Activated CD4-positive, alpha-beta T cell treated with anti-CD3 and anti-CD28 coated beads, Interleukin-2, amount 50 U/mL, for 48 hours (primary cell): Measurements from ENCODE around the gene ZNF771.
A peak's percentile ranks its signal among the peaks of the same experiment; 100 is the strongest.

ENCODE experiments used
- DNase-seq, 2 experiments: peaks; one replicate each; pipeline ENCODE4 v3.0.0-alpha.2; 2020

Gene ZNF771

DNA sequence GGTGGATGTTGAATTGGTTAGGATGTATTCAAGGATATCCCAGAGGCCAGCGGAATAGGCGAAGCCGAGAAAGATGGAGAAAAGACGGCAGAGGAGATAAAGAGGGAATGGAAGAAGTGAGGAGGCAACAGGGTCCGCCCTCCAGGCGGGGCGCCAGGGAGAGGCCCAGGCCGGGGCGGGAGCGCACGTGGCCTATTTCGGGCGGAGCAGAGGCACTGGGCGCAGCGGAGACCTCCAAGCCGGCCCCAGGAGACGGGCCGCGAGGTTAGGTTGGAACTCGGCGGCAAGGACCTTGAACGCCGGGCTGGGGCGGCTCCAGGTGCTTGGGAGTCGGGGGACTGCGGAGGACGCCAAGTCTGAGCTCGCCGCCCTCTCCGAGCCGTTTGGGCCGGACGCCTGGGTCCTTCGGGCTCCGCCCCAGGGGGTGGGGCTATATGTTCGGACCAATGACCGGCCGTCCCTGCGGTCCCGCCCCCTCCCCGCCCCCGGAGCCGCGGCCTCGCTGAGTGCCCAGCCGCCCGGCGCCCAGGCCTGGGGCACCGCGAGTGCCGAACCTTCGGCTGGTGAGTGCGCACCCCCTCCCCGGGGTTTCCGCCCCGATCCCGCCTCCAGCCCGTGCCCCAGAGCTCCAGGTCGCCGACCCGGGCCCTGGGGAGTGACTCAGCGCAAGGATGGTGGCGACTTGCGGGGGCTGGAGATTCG lies at the start of gene ZNF771:
ZNF771 (plus strand) TSS at position 505 of the 702 bp plus-strand sequence. CDS start 448 bp downstream, outside the sequence.
- DNase-seq: peak; percentile 97 to 98

- DNase-seq: no peak
Observed at GRCh38 chr16:30357715-30358576, 49.5 kb upstream of the ZNF771 start.

GRCh38 chr16:30358577-30358936 lies 48.8 kb upstream of the ZNF771 start:
- DNase-seq: no peak

- DNase-seq: no peak
Observed at GRCh38 chr16:30358990-30359870, 48.2 kb upstream of the ZNF771 start.

- no peak for DNase-seq
Observed at GRCh38 chr16:30359871-30360170, 47.6 kb upstream of the ZNF771 start.

- DNase-seq: no peak
Observed at GRCh38 chr16:30361180-30361579, 46.2 kb upstream of the ZNF771 start.

GRCh38 chr16:30365200-30365599 lies 42.2 kb upstream of the ZNF771 start:
- DNase-seq: no peak

DNA sequence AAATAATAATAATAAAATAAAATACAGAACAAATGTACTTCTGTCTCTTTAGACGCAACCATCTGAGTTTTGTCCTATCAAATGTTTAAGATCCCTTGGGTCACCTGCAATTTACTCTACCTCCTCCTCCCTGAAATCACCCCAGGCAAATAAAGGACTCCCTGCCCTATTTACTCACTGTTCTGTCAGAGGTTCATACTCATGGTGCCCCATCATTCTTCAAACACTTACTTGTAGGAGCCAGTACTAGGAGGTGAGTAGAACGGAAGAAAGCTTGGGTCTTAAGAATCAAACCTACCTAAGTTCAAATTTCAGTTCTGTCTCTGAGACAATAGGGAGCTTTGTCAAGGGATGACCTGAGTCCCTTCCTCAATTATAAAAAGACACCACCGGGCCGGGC lies 40.9 kb upstream of the ZNF771 start:
- DNase-seq: no peak

- DNase-seq: no peak
Observed at GRCh38 chr16:30367349-30368009, 39.9 kb upstream of the ZNF771 start.

DNA sequence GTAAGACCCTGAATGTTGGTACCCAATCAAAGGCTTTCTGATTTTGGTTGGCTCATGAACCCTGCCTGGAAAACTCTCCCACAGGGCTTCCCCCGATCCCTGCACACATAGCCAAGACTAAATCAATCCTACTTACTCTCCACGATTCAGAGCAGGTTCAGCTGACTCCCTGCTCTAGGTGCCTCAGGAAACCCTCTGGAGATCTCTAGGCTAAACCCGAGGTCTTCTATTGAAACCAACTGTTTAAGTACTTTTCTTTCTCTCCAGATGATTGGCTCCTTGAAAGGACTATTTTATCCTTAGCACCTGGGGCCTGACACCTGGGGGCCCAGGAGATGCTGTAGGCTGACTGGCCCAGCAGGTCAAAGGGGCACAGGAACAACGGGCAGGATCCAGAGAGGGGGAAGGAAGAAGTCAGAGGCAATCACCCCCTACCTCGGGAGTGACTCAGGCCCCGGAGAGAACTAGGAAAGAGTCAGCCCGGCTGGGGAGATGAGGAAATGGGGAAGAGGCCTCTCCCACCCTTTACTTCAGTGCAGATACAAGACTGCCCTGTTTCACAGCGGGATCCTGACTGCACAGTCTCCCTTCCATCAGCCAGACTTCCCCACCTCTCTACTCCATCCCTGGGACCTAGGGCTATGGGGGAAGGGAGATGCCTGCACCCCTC lies 39.1 kb upstream of the ZNF771 start:
- peak in 1 of 2 experiments; percentile 23 for DNase-seq

GRCh38 chr16:30368792-30369090 lies 38.7 kb upstream of the ZNF771 start:
- no peak for DNase-seq

- peak; percentile 19 to 32 for DNase-seq
Observed at GRCh38 chr16:30369091-30369937, 38.1 kb upstream of the ZNF771 start.

- no peak for DNase-seq
Observed at GRCh38 chr16:30369938-30370455, 37.4 kb upstream of the ZNF771 start.

- DNase-seq: peak; percentile 99 to 100
Observed at GRCh38 chr16:30370456-30371247, 36.8 kb upstream of the ZNF771 start, which contains the start of gene TBC1D10B. Gene TBC1D10B, minus strand, starts transcription at chr16:30370494. Its CDS starts 311 bp downstream, at chr16:30370183.

DNA sequence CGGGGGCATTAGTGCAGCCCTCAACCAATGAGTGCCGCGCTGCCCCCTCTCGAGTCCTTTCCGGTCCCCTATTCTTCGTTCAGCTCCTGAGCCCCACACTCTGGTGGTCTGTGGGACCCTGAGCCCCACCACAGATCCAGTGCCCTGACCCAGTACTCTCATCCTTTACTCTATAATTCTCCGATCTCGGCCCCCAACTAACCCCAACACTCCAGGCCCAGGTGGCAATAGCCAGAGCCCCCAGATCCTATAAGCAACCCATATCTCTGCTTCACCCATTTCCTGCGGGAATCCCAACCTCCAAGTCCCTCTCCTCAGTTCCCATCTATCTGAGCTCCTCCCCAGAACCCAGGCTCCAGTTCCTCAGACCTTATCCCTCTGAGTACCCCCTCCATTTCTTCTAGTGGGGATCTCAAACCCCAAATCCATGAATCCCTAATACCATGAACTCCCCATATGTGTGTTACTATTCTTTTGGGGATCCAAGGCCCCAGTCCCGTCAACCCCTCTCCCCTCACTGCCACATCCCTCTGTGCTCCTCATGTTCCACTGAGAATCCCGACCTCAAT lies 36.1 kb upstream of the ZNF771 start:
- DNase-seq: no peak

- DNase-seq: no peak
Observed at GRCh38 chr16:30372038-30372712, 35.2 kb upstream of the ZNF771 start.

- DNase-seq: no peak
Observed at GRCh38 chr16:30372725-30373124, 34.7 kb upstream of the ZNF771 start.

- no peak for DNase-seq
Observed at GRCh38 chr16:30374538-30374937, 32.9 kb upstream of the ZNF771 start, which contains the start of gene MYL11. Gene MYL11, plus strand, starts transcription at chr16:30374802. Its CDS starts 56 bp downstream, at chr16:30374858.

GRCh38 chr16:30375864-30376263 lies 31.5 kb upstream of the ZNF771 start:
- DNase-seq: no peak
